PC-9 (cell line): Measurements from ENCODE around the gene HINFP. TPM values are rescaled to one million over a fixed set of nuclear protein-coding genes. Genes with fewer than 3 reads are reported as not detected.
"Not testable (repeated sequence)": the region's sequence is repeated elsewhere in the genome, so short reads cannot be mapped to it uniquely, and the experiment has no call there.

Experiments used
- BruUV-seq: library from RNA; stranded (reverse); fragments of 400-500 nt; replicated peaks from 2 replicates; lab custom pipeline; 2021; lab: Mats Ljungman, UMichigan
- CTCF ChIA-PET: fragments of 300-600 bp; sonication (Branson Sonifier 250); formaldehyde crosslinking; loops from one replicate; lab custom pipeline; 2022; ENCODE audit warnings: antibody characterized with exemption; lab: Charles Lee
- POLR2A ChIA-PET: fragments of 300-600 bp; sonication (Branson Sonifier 250); formaldehyde crosslinking; loops from one replicate; lab custom pipeline; 2022; ENCODE audit warnings: antibody characterized with exemption; ENCODE audit not compliant: unreplicated experiment; lab: Charles Lee
- DNase-seq, 2 experiments: peaks; one replicate each; pipeline versions ENCODE4 v3.0.0 to v3.0.0-alpha.2; 2015 to 2022; ENCODE audit warnings: mixed read lengths in 1 of 2
- H2AFZ ChIP-seq: fragments of 200-600 bp; sonication (generic); 2 replicates; pipeline ENCODE4 v1.8.1; 2017; ENCODE audit warnings: antibody characterized with exemption
- H3F3A ChIP-seq: fragments of 200-600 bp; sonication (generic); 2 replicates; pipeline ENCODE4 v1.8.1; 2017; ENCODE audit warnings: antibody characterized with exemption, mild to moderate bottlenecking, low read depth; ENCODE audit not compliant: insufficient read depth
- H3K27ac ChIP-seq: fragments of 200-600 bp; sonication (generic); 2 replicates; pipeline ENCODE4 v1.6.1; 2016; ENCODE audit warnings: mixed run types
- H3K27me3 ChIP-seq: fragments of 200-600 bp; sonication (generic); 2 replicates; pipeline ENCODE4 v1.6.1; 2016; ENCODE audit warnings: low read depth, mixed run types; ENCODE audit not compliant: insufficient read depth
- H3K36me3 ChIP-seq: fragments of 200-600 bp; sonication (generic); 2 replicates; pipeline ENCODE4 v1.6.1; 2016; ENCODE audit warnings: low read depth, mixed run types
- H3K4me1 ChIP-seq: fragments of 200-600 bp; sonication (generic); replicated peaks from 2 replicates; pipeline ENCODE4 v1.6.1; 2016; ENCODE audit warnings: mixed run types; ENCODE audit not compliant: insufficient read depth
- H3K4me2 ChIP-seq: fragments of 200-600 bp; sonication (generic); 2 replicates; pipeline ENCODE4 v1.6.1; 2017; ENCODE audit warnings: mixed run types
- H3K4me3 ChIP-seq: fragments of 200-600 bp; sonication (generic); 2 replicates; pipeline ENCODE4 v1.6.1; 2016; ENCODE audit warnings: mixed run types
- H3K79me2 ChIP-seq: fragments of 200-600 bp; sonication (generic); 2 replicates; pipeline ENCODE4 v1.6.1; 2017; ENCODE audit warnings: low read depth, mixed run types
- H3K9me2 ChIP-seq: fragments of 200-600 bp; sonication (generic); 2 replicates; pipeline ENCODE4 v1.8.1; 2017; ENCODE audit warnings: mild to moderate bottlenecking; ENCODE audit not compliant: insufficient read depth
- H3K9me3 ChIP-seq: fragments of 200-600 bp; sonication (generic); 2 replicates; pipeline ENCODE4 v1.8.1; 2016; ENCODE audit warnings: low read depth; ENCODE audit not compliant: insufficient read depth
- H4K20me1 ChIP-seq: fragments of 200-600 bp; sonication (generic); 2 replicates; pipeline ENCODE4 v1.8.1; 2017; ENCODE audit not compliant: insufficient read depth
- EZH2 ChIP-seq: fragments of 200-600 bp; sonication (generic); IDR thresholded peaks from 2 replicates; pipeline ENCODE4 v1.8.0; 2017; ENCODE audit warnings: antibody characterized with exemption, low read depth
- intact Hi-C: fragments of 100-400 bp; cut with micrococcal nuclease; formaldehyde crosslinking; loops from one replicate; pipeline ENCODE4 v1.10.0; 2022; ENCODE audit not compliant: unreplicated experiment
- total RNA-seq: library from RNA; stranded (reverse); gene quantifications from 2 replicates; pipeline ENCODE4 v1.2.3, GENCODE V29; 2021
- TF ChIP-seq, protein P1 (sequence below): fragments of 200-600 bp; sonication (generic); conservative IDR thresholded peaks from 2 replicates; pipeline ENCODE4 v1.6.1; 2017; ENCODE audit warnings: mixed run types, antibody characterized with exemption, mild to moderate bottlenecking, moderate library complexity

HINFP gene
- total RNA-seq, 1 experiment from 2014 or later: 35.5 TPM

DNA sequence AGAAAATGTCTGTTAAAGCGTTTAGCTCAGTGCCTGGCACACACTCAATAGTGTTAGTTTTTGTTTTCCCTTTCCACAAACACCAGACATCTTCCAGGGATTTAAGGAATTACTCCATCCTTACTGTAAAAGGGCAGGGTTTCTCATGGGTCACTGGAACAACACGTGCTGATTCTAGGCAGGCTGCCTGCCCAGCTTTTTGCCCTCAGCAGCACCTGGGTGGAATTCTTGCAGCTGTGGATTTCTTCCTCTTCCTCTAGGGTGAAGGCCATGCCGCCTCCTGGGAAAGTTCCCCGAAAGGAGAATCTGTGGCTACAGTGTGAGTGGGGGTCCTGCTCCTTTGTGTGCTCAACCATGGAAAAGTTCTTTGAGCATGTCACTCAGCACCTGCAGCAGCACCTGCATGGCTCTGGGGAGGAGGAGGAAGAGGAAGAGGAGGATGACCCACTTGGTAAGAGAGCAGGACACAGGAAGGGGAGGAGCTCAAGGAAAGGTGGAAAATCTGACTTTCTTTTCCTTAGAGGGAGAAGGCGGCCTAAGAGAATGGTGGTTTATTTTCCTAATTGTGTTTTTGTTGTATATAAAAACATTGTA, 5.4 kb downstream of the HINFP start:
- H3F3A ChIP-seq: peaks cover 20% of the 10 kb centered on the region; the same call in 1 of the 2 replicates
- BruUV-seq: no TSS peak
- peaks cover 7% of the 10 kb centered on the region for H3K4me1 ChIP-seq
- no peak overlapping the region for H3K4me2 ChIP-seq
- POLR2A ChIA-PET: interaction anchor here (0.6 kb wide), 1 partner anchor 130 kb away, joined by 3 read pairs; no protein-coding TSS in a partner anchor
- peaks cover 18% of the 10 kb centered on the region for H3K36me3 ChIP-seq
- H2AFZ ChIP-seq: no peak overlapping the region
- CTCF ChIA-PET: no interaction called here
- no peaks in the 10 kb centered on the region for H3K9me3 ChIP-seq
- peaks cover 7% of the 10 kb centered on the region; the same call in 1 of the 2 replicates for H4K20me1 ChIP-seq
- no peaks in the 10 kb centered on the region for H3K27me3 ChIP-seq
- no peak overlapping the region for H3K4me3 ChIP-seq
- no peak for DNase-seq
- intact Hi-C loops: no loop called here
- H3K9me2 ChIP-seq: no peaks in the 10 kb centered on the region
- TF ChIP-seq EZH2: no peak
- TF ChIP-seq, protein P1, sequence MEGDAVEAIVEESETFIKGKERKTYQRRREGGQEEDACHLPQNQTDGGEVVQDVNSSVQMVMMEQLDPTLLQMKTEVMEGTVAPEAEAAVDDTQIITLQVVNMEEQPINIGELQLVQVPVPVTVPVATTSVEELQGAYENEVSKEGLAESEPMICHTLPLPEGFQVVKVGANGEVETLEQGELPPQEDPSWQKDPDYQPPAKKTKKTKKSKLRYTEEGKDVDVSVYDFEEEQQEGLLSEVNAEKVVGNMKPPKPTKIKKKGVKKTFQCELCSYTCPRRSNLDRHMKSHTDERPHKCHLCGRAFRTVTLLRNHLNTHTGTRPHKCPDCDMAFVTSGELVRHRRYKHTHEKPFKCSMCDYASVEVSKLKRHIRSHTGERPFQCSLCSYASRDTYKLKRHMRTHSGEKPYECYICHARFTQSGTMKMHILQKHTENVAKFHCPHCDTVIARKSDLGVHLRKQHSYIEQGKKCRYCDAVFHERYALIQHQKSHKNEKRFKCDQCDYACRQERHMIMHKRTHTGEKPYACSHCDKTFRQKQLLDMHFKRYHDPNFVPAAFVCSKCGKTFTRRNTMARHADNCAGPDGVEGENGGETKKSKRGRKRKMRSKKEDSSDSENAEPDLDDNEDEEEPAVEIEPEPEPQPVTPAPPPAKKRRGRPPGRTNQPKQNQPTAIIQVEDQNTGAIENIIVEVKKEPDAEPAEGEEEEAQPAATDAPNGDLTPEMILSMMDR: no peak
- H3K27ac ChIP-seq: no peak overlapping the region
- H3K79me2 ChIP-seq: peaks cover 26% of the 10 kb centered on the region

DNA sequence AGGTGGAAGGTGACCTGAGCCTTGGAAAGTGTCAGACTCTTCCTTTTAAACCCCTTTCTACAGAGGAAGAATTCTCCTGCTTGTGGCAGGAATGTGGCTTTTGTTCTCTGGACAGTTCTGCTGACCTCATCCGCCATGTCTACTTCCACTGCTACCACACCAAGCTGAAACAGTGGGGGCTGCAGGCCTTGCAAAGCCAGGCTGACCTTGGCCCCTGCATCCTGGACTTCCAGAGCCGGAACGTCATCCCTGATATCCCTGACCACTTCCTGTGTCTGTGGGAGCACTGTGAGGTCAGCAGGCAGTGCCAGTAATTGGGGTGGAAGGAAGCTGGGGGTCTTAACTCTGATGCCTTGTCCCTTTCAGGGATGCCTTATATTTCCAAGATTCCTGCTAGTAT, 9.3 kb downstream of the HINFP start:
- no peak overlapping the region for H3K4me3 ChIP-seq
- TF ChIP-seq, protein P1: no peak
- no peak overlapping the region for H3K4me2 ChIP-seq
- no peaks in the 10 kb centered on the region for H3K4me1 ChIP-seq
- H3K36me3 ChIP-seq: peaks cover 26% of the 10 kb centered on the region
- POLR2A ChIA-PET: no interaction called here
- BruUV-seq: no TSS peak
- no peak overlapping the region for H3K27ac ChIP-seq
- H3K9me3 ChIP-seq: no peaks in the 10 kb centered on the region
- H2AFZ ChIP-seq: no peak overlapping the region
- intact Hi-C loops: no loop called here
- CTCF ChIA-PET: no interaction called here
- H3K9me2 ChIP-seq: no peaks in the 10 kb centered on the region
- H3K79me2 ChIP-seq: no peaks in the 10 kb centered on the region; the same call in 1 of the 2 replicates
- H3K27me3 ChIP-seq: no peaks in the 10 kb centered on the region
- peaks cover 15% of the 10 kb centered on the region; the same call in 1 of the 2 replicates for H3F3A ChIP-seq
- no peaks in the 10 kb centered on the region; the same call in 1 of the 2 replicates for H4K20me1 ChIP-seq
- DNase-seq: peak in 1 of 2 experiments; percentile 22

DNA sequence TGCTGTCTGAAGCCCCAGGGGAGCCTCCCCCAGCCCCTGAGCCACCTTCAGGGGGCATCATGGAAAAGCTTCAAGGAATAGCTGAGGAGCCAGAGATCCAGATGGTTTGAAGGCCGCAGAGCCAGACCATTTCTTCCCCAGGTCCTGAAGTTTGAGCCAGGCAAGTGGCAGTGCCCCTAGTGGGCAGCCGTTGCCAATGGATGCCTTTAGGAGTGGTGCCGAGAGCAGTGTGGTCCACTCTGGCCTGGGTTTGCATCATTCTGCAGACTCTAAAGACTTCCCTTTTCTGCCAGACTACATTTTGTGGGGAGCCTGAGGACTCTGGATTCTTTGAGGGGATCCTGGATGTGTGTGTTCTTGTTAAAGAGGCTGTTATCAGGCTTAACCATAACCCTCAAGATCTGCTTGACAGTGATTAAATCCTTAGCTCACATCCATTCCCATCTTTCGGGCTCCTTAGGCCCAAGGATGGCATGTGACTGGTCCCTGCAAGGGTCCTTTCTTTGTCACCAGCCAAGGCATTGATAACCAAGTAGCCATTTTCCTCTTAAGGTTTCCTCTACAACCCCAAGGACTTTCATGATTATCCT, 13.1 kb downstream of the HINFP start:
- Histone ChIP-seq H3K36me3 (peaks cover 21% of the 10 kb centered on the region; the same call in 1 of the 2 replicates), H3K79me2 (no peaks in the 10 kb centered on the region), H4K20me1 (no peaks in the 10 kb centered on the region; the same call in 1 of the 2 replicates), H3K27ac (no peak overlapping the region), H3F3A (no peaks in the 10 kb centered on the region), H3K27me3 (no peaks in the 10 kb centered on the region), H3K9me3 (no peaks in the 10 kb centered on the region), H3K4me1 (no peaks in the 10 kb centered on the region), H2AFZ (no peak overlapping the region), H3K4me2 (no peak overlapping the region), H3K4me3 (no peak overlapping the region), H3K9me2 (no peaks in the 10 kb centered on the region)
- no peak for DNase-seq
- ChIA-PET CTCF (no interaction called here), POLR2A (interaction anchor here (0.6 to 0.7 kb wide), 2 partner anchors 40 to 58 kb away, joined by 3 to 29 read pairs; no protein-coding TSS in a partner anchor)
- intact Hi-C loops: no loop called here
- no TSS peak for BruUV-seq
- TF ChIP-seq, protein P1: peak; percentile 78
- TF ChIP-seq EZH2: no peak

DNA sequence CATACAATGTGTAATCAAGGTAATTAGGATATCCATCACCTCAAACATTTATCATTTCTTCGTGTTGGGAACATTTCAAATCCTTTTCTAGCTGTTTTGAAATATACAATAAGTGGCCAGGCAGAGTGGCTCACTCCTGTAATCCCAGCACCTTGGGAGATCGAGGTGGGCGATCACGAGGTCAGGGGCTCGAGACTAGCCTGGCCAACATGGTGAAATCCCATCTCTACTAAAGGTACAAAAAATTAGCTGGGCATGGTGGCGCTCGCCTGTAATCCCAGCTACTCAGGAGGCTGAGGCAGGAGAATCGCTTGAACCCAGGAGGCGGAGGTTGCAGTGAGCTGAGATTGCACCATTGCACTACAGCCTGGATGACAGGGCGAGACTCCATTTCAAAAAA, 17.9 kb downstream of the HINFP start:
- DNase-seq, H3K4me1 ChIP-seq, H3F3A ChIP-seq, intact Hi-C loops, H3K27me3 ChIP-seq, BruUV-seq, H3K4me3 ChIP-seq, H3K9me2 ChIP-seq, H3K79me2 ChIP-seq, H3K9me3 ChIP-seq, H3K4me2 ChIP-seq, H3K27ac ChIP-seq, H2AFZ ChIP-seq, H4K20me1 ChIP-seq, H3K36me3 ChIP-seq: not testable (repeated sequence)
- POLR2A ChIA-PET: interaction anchor here (0.6 kb wide), 2 partner anchors 67 to 182 kb away, joined by 3 to 11 read pairs; partner anchors contain the start of gene CBL
- CTCF ChIA-PET: interaction anchor here (0.7 kb wide), 1 partner anchor 41 kb away, joined by 3 read pairs; no protein-coding TSS in a partner anchor
